Epithelial cell of proximal tubule (primary cell): Measurements from ENCODE around the gene PACRG. TPM values are rescaled to one million over a fixed set of nuclear protein-coding genes. Genes with fewer than 3 reads are reported as not detected.

Experiments
- DNase-seq: peaks from one replicate; pipeline ENCODE4 v3.0.0-alpha.2; 2011; ENCODE audit warnings: low read depth
- H3K4me3 ChIP-seq: 2 replicates; pipeline ENCODE4 v1.5.1; 2011; ENCODE audit warnings: low read depth, mild to moderate bottlenecking, low read length
- CTCF ChIP-seq: conservative IDR thresholded peaks from 2 replicates; pipeline ENCODE4 v1.5.1; 2012; ENCODE audit warnings: low read depth, mild to moderate bottlenecking, low read length
- total RNA-seq: library from RNA; depleted of rRNA; stranded (reverse); fragments of >200 nt; gene quantifications from 2 replicates; pipeline ENCODE4 v1.2.3, GENCODE V29; 2015

The PACRG gene
- total RNA-seq, 1 donor from 2014 or later: 0.12 TPM

GRCh38 chr6:163166507-163166906 is 438.7 kb downstream of the PACRG start:
- no peak overlapping the region for H3K4me3 ChIP-seq
- DNase-seq: no peak
- TF ChIP-seq CTCF: no peak

GRCh38 chr6:163169521-163169920 is 441.7 kb downstream of the PACRG start:
- no peak overlapping the region for H3K4me3 ChIP-seq
- DNase-seq: no peak
- TF ChIP-seq CTCF: no peak

- no peak for DNase-seq
- no peak overlapping the region for H3K4me3 ChIP-seq
- peak; percentile 66 for TF ChIP-seq CTCF
These were observed 442.6 kb downstream of the PACRG start for GRCh38 chr6:163170294-163170883.

GRCh38 chr6:163173741-163174140 is 446.0 kb downstream of the PACRG start:
- no peak for TF ChIP-seq CTCF
- H3K4me3 ChIP-seq: no peak overlapping the region
- no peak for DNase-seq

- H3K4me3 ChIP-seq: no peak overlapping the region
- no peak for TF ChIP-seq CTCF
- DNase-seq: no peak
These were observed 447.5 kb downstream of the PACRG start for GRCh38 chr6:163175301-163175700.

GRCh38 chr6:163176097-163176496 is 448.3 kb downstream of the PACRG start:
- no peak overlapping the region for H3K4me3 ChIP-seq
- DNase-seq: no peak
- no peak for TF ChIP-seq CTCF

- no peak for TF ChIP-seq CTCF
- DNase-seq: no peak
- H3K4me3 ChIP-seq: no peak overlapping the region
These were observed 449.2 kb downstream of the PACRG start for GRCh38 chr6:163177007-163177406.
